ENCODE data around the gene NACC1. TPM values are rescaled to one million over a fixed set of nuclear protein-coding genes. Genes with fewer than 3 reads are reported as not detected.

The NACC1 gene
- total and polyA plus RNA-seq, 2 of the 13 experiments (the other 11 are each of a cell fraction or from before 2014, with no cell fraction given): 31.8 to 42.3 TPM

DNA sequence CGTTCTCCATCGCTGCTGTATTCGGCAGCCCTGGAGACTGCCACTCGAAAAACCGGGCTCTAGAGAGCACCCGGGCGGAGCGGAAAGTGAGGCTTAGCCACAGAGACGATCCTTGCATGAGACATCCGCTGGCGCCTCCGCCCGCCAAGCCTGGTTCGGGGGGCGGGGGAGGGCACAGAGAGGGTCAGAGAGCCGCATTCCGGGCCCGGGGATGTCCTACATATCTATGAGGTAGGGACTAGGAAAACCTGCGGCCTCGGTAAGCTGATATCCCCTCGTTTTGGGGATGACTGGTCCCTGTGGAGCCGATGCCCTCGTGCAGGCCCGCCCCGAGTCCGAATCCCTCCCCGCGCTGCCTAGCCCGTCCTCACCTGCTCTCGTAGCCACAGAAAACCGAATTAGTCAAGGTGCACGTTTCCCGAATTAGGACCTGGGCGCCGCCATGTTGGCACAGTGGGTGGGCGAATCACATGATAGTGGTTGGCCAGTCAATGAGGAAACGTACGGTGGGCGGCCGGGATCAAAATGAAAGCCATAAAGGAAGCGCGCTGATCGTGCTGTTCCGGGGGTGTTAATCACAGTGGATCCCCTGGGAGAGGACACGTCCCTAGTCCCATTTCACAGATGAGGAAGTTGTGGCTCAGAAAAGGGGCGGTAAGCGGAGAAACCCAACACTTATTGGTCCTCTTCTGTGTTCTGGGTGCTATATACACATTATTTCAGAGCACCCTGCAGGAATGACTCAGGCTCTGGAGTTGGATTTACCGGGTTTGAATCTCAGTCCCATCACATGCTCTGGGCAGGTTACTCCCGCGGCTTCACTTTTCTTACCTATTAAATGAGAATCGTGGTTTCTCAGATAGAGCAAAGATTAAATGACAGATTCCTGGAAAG lies 1.5 kb upstream of the NACC1 start, which contains the start of gene TRMT1 (continued):
- TF ChIP-seq UBTF (CRISPR knock-in tag; IDR thresholded peaks at IDR 0.05) (peak; percentile 60), ZNF503 (CRISPR knock-in tag; IDR thresholded peaks at IDR 0.05) (0 out of 2 replicates have a peak, but pooled peaks have one; percentile 39), ATAD3A (CRISPR knock-in tag; IDR thresholded peaks at IDR 0.05) (no peak), ZMYM4 (CRISPR knock-in tag; IDR thresholded peaks at IDR 0.05) (peak; percentile 44; the same call in 1 of the 2 replicates), EZH2 (conservative IDR thresholded peaks at IDR 0.05; ENCODE audit: low read depth, low read length) (no peak), FIP1L1 (IDR thresholded peaks at IDR 0.05; ENCODE audit: borderline replicate concordance, insufficient read depth, low read depth, low read length) (no peak), PLSCR1 (CRISPR knock-in tag; IDR thresholded peaks at IDR 0.05; ENCODE audit: borderline replicate concordance) (no peak), ZNF713 (CRISPR knock-in tag; IDR thresholded peaks at IDR 0.05) (no peak), ZNF777 (CRISPR knock-in tag; IDR thresholded peaks at IDR 0.05) (no peak), ZNF17 (CRISPR knock-in tag; IDR thresholded peaks at IDR 0.05) (no peak), HDAC2 (CRISPR knock-in tag; IDR thresholded peaks at IDR 0.05) (peak; percentile 94), SALL1 (CRISPR knock-in tag; IDR thresholded peaks at IDR 0.05) (peak; percentile 91), CEBPZ (IDR thresholded peaks at IDR 0.05; ENCODE audit: low read length) (no peak), IKZF5 (CRISPR knock-in tag; IDR thresholded peaks at IDR 0.05) (peak; percentile 56; the same call in 1 of the 2 replicates), CC2D1A (CRISPR knock-in tag; IDR thresholded peaks at IDR 0.05) (no peak)
- TF ChIP-seq, protein P1, sequence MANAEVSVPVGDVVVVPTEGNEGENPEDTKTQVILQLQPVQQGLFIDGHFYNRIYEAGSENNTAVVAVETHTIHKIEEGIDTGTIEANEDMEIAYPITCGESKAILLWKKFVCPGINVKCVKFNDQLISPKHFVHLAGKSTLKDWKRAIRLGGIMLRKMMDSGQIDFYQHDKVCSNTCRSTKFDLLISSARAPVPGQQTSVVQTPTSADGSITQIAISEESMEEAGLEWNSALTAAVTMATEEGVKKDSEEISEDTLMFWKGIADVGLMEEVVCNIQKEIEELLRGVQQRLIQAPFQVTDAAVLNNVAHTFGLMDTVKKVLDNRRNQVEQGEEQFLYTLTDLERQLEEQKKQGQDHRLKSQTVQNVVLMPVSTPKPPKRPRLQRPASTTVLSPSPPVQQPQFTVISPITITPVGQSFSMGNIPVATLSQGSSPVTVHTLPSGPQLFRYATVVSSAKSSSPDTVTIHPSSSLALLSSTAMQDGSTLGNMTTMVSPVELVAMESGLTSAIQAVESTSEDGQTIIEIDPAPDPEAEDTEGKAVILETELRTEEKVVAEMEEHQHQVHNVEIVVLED (CRISPR knock-in tag; IDR thresholded peaks at IDR 0.05; ENCODE audit: borderline replicate concordance): peak; percentile 68; the same call in 1 of the 2 replicates

Measured in HepG2 (cell line).